ENCODE results near the gene LNP1. TPM values are rescaled to one million over a fixed set of nuclear protein-coding genes. Genes with fewer than 3 reads are reported as not detected.

Gene LNP1
- total RNA-seq, 1 donor from 2014 or later: 3.4 TPM

GRCh38 chr3:100480081-100480480 lies 78.7 kb downstream of the LNP1 start:
- no peak for DNase-seq

GRCh38 chr3:100482176-100482575 lies 80.8 kb downstream of the LNP1 start:
- no peak for DNase-seq

- no peak for DNase-seq
Measured at GRCh38 chr3:100483529-100483928, 82.2 kb downstream of the LNP1 start.

- DNase-seq: no peak
Measured at GRCh38 chr3:100486808-100487207, 85.5 kb downstream of the LNP1 start.

GRCh38 chr3:100489118-100489517 lies 87.8 kb downstream of the LNP1 start:
- DNase-seq: no peak

GRCh38 chr3:100492059-100493006 lies 91.0 kb downstream of the LNP1 start, which contains the start of gene TMEM45A:
Gene TMEM45A, plus strand, starts transcription at chr3:100492619. Its CDS starts 62,593 bp downstream, at chr3:100555212.
- DNase-seq: peak; percentile 89

- no peak for DNase-seq
Measured at GRCh38 chr3:100496711-100497261, 95.4 kb downstream of the LNP1 start.

- no peak for DNase-seq
Measured at GRCh38 chr3:100499651-100500050, 98.3 kb downstream of the LNP1 start.

- no peak for DNase-seq
Measured at GRCh38 chr3:100500320-100500880, 99.1 kb downstream of the LNP1 start.

- no peak for DNase-seq
Measured at GRCh38 chr3:100503448-100503847, 102.1 kb downstream of the LNP1 start.

Other genes starting within 250 kb of the LNP1 start
- 59.4 TPM for gene TBC1D23, start 140.5 kb upstream of the LNP1 start, total RNA-seq
- gene NIT2, start 66.8 kb upstream of the LNP1 start, total RNA-seq: 17.2 TPM
- 49.2 TPM for gene TOMM70, start 450 bp upstream of the LNP1 start, total RNA-seq
- 335 TPM for gene TMEM45A, start 91.1 kb downstream of the LNP1 start, total RNA-seq
- 0.10 TPM for gene ADGRG7, start 208.1 kb downstream of the LNP1 start, total RNA-seq